HG03095 (cell line): ENCODE results near the gene ACADL.

Source experiments
- ATAC-seq: cut with Tn5 transposase; IDR thresholded peaks from one replicate; pipeline ENCODE4 v1.9.1; 2021; ENCODE audit warnings: moderate library complexity; ENCODE audit not compliant: unreplicated experiment

Gene ACADL

GRCh38 chr2:210171309-210172218, 53.7 kb downstream of the ACADL start, which contains the start of gene KANSL1L:
KANSL1L (minus strand) TSS chr2:210171409; CDS start chr2:210154582, 16,827 bp downstream.
- ATAC-seq = peak; percentile 72

- peak; percentile 65 for ATAC-seq
These were observed 54.6 kb downstream of the ACADL start for GRCh38 chr2:210170446-210171303.

GRCh38 chr2:210170196-210170445, 55.1 kb downstream of the ACADL start:
- ATAC-seq = no peak

- ATAC-seq = peak; percentile 30
These were observed 55.6 kb downstream of the ACADL start for GRCh38 chr2:210169516-210170195.

- ATAC-seq = no peak
These were observed 58.0 kb downstream of the ACADL start for GRCh38 chr2:210167227-210167626.

- ATAC-seq = no peak
These were observed 62.7 kb downstream of the ACADL start for GRCh38 chr2:210162466-210163124.

- ATAC-seq = no peak
These were observed 66.2 kb downstream of the ACADL start for GRCh38 chr2:210159059-210159458.

- no peak for ATAC-seq
These were observed 67.0 kb downstream of the ACADL start for GRCh38 chr2:210158236-210158635.

- no peak for ATAC-seq
These were observed 67.7 kb downstream of the ACADL start for GRCh38 chr2:210157526-210157925.

- ATAC-seq = no peak
These were observed 77.6 kb downstream of the ACADL start for GRCh38 chr2:210147614-210148013.
